Measurements from ENCODE around the gene KCTD1.

KCTD1 gene

DNA sequence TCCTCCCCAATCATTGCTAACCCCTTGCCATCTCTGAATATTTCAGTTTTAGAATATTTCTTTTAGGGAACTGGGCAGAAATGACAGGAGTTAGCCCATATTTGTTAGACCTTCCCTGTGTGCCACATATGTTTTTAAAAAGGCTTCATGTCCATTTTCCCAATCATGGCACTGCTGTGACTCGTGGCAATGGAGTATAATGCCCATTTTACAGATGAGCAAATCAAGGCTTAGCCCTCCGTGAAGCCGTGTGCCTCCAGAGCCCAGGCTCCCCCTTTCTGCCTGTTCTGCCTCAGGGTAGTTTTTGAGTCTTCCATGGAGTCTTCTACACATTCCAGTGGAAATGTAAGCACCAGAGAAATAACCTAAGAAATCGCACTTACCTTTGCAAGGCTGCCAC lies 130.1 kb downstream of the KCTD1 start:
- Histone ChIP-seq H2AK5ac (ENCODE audit: low read depth, low read length) (no peak overlapping the region), H2BK5ac (ENCODE audit: low read length) (no peak overlapping the region)

DNA sequence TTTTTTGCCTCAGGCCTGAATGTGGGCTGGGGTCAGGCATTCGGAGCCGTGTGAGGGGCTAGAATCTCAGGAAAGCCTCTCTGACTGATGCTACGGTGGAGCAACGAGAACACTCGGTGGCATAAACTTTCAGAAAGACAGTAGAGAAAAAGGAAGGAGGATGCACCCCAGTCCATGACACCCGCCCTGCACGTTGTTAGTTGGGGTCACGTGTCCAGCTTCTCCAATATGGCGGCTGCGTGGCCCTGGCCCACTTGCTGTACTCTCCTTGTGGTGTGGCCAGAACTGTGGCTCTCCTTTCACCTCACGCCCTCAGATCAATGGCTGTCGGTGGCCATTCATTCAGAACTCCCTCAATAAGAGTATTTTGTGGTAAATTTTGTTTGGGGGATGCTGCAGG lies 131.2 kb downstream of the KCTD1 start:
- Histone ChIP-seq H3K79me1 (ENCODE audit: low read depth, low read length) (no peaks in the 10 kb centered on the region), H3K4me3 (ENCODE audit: low read length in 2 of 2) (no peak overlapping the region), H3K4me1 (ENCODE audit: control insufficient read depth in 2 of 2, insufficient read depth in 1 of 2, low read depth in 1 of 2, low read length in 2 of 2) (peaks cover 3 to 8% of the 10 kb centered on the region in 2 donors), H2AK5ac (ENCODE audit: low read depth, low read length) (no peak overlapping the region), H3K4ac (ENCODE audit: low read length) (no peak overlapping the region), H3K27ac (replicated peaks; ENCODE audit: low read length) (no peak overlapping the region), H2BK5ac (ENCODE audit: low read length) (no peak overlapping the region), H2BK15ac (ENCODE audit: low read length) (no peak overlapping the region), H4K8ac (ENCODE audit: low read depth, low read length) (peak overlapping the region; percentile 65), H3K9me3 (replicated peaks in 1 of 2; ENCODE audit: control insufficient read depth in 2 of 2, insufficient read depth in 1 of 2, low read depth in 1 of 2, low read length in 2 of 2) (no peaks in the 10 kb centered on the region), H3K23ac (ENCODE audit: low read depth, low read length, poor library complexity) (no peak overlapping the region), H4K91ac (ENCODE audit: low read depth, low read length, poor library complexity) (no peak overlapping the region), H3K9ac (ENCODE audit: low read depth, low read length, poor library complexity) (no peak overlapping the region), H3K36me3 (replicated peaks in 1 of 2; ENCODE audit: control insufficient read depth in 2 of 2, insufficient read depth in 2 of 2, low read length in 2 of 2) (no peaks in the 10 kb centered on the region), H2BK120ac (ENCODE audit: low read depth, low read length) (no peak overlapping the region), H3K4me2 (ENCODE audit: insufficient read depth, low read length, poor library complexity, severe bottlenecking) (no peak overlapping the region), H3K18ac (ENCODE audit: low read length) (no peak overlapping the region), H2AFZ (ENCODE audit: low read length) (no peak overlapping the region), H2BK12ac (ENCODE audit: low read length) (no peak overlapping the region), H3K14ac (ENCODE audit: low read length) (no peak overlapping the region), H3K27me3 (ENCODE audit: control insufficient read depth in 3 of 3, insufficient read depth in 3 of 3, low read depth in 1 of 3, low read length in 3 of 3) (peaks cover 0 to 2% (median 0%) of the 10 kb centered on the region in 3 experiments)
- no CpG with 5 or more reads among the region's 12 CpGs for WGBS, 2 donors (ENCODE audit: extremely low coverage in 2 of 2, insufficient read length in 2 of 2, insufficient replicate concordance in 1 of 2)
- no peak for DNase-seq (ENCODE audit: low spot score)

More for the DNA sequence above, 130.1 kb downstream of the KCTD1 start:
- Histone ChIP-seq H3K27me3 (ENCODE audit: control insufficient read depth in 3 of 3, insufficient read depth in 3 of 3, low read depth in 1 of 3, low read length in 3 of 3) (peaks cover 0 to 2% (median 0%) of the 10 kb centered on the region in 3 experiments), H2BK12ac (ENCODE audit: low read length) (no peak overlapping the region), H3K9ac (ENCODE audit: low read depth, low read length, poor library complexity) (no peak overlapping the region), H4K91ac (ENCODE audit: low read depth, low read length, poor library complexity) (no peak overlapping the region), H2AFZ (ENCODE audit: low read length) (no peak overlapping the region), H2BK120ac (ENCODE audit: low read depth, low read length) (no peak overlapping the region), H3K18ac (ENCODE audit: low read length) (no peak overlapping the region), H3K14ac (ENCODE audit: low read length) (no peak overlapping the region), H3K9me3 (replicated peaks in 1 of 2; ENCODE audit: control insufficient read depth in 2 of 2, insufficient read depth in 1 of 2, low read depth in 1 of 2, low read length in 2 of 2) (no peaks in the 10 kb centered on the region), H3K4me3 (ENCODE audit: low read length in 2 of 2) (no peak overlapping the region), H4K8ac (ENCODE audit: low read depth, low read length) (no peak overlapping the region), H3K27ac (replicated peaks; ENCODE audit: low read length) (no peak overlapping the region), H3K23ac (ENCODE audit: low read depth, low read length, poor library complexity) (no peak overlapping the region), H3K4me2 (ENCODE audit: insufficient read depth, low read length, poor library complexity, severe bottlenecking) (no peak overlapping the region), H3K4ac (ENCODE audit: low read length) (no peak overlapping the region), H3K36me3 (replicated peaks in 1 of 2; ENCODE audit: control insufficient read depth in 2 of 2, insufficient read depth in 2 of 2, low read length in 2 of 2) (no peaks in the 10 kb centered on the region), H3K4me1 (ENCODE audit: control insufficient read depth in 2 of 2, insufficient read depth in 1 of 2, low read depth in 1 of 2, low read length in 2 of 2) (peaks cover 6 to 13% of the 10 kb centered on the region in 2 donors), H2BK15ac (ENCODE audit: low read length) (no peak overlapping the region), H3K79me1 (ENCODE audit: low read depth, low read length) (no peaks in the 10 kb centered on the region)
- WGBS, 2 donors (ENCODE audit: extremely low coverage in 2 of 2, insufficient read length in 2 of 2, insufficient replicate concordance in 1 of 2): no CpG with 5 or more reads among the region's 4 CpGs
- no peak for DNase-seq (ENCODE audit: low spot score)

DNA sequence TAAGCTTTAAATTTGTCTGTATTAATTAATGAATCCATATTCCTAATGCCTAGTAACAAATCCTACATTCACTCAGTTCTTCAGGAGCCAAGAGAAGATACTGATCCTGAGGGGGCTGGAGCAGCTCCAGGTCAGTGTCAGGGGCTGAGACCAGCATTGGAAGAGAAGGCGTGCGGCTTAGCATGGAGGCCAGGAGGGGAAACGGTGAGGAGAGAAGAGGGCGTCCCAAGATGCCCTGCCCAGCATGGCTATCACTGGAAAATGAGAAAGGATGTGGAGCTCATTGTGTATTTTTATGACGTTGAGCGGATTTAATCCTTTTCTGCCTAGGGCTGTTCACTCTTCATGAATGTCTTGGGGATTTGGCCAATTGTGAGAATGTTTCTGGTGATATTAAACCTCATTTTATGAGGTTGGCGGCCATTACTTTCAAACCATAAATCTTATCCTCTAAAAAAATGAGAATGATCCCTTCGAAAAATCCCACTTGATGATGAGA lies 131.7 kb downstream of the KCTD1 start:
- H2BK5ac ChIP-seq (ENCODE audit: low read length): no peak overlapping the region
- no peak overlapping the region for H2BK12ac ChIP-seq (ENCODE audit: low read length)
- no peak overlapping the region for H3K4me3 ChIP-seq (ENCODE audit: low read length in 2 of 2)
- H3K9me3 ChIP-seq (replicated peaks in 1 of 2; ENCODE audit: control insufficient read depth in 2 of 2, insufficient read depth in 1 of 2, low read depth in 1 of 2, low read length in 2 of 2): no peaks in the 10 kb centered on the region
- H4K91ac ChIP-seq (ENCODE audit: low read depth, low read length, poor library complexity): no peak overlapping the region
- no peak overlapping the region for H3K9ac ChIP-seq (ENCODE audit: low read depth, low read length, poor library complexity)
- no peak overlapping the region for H2BK120ac ChIP-seq (ENCODE audit: low read depth, low read length)
- no peak overlapping the region for H3K18ac ChIP-seq (ENCODE audit: low read length)
- no peak overlapping the region for H3K23ac ChIP-seq (ENCODE audit: low read depth, low read length, poor library complexity)
- H3K4me1 ChIP-seq (ENCODE audit: control insufficient read depth in 2 of 2, insufficient read depth in 1 of 2, low read depth in 1 of 2, low read length in 2 of 2): peaks cover 3 to 4% of the 10 kb centered on the region in 2 donors
- no peaks in the 10 kb centered on the region for H3K36me3 ChIP-seq (replicated peaks in 1 of 2; ENCODE audit: control insufficient read depth in 2 of 2, insufficient read depth in 2 of 2, low read length in 2 of 2)
- no peak overlapping the region for H2BK15ac ChIP-seq (ENCODE audit: low read length)
- H3K27me3 ChIP-seq (ENCODE audit: control insufficient read depth in 3 of 3, insufficient read depth in 3 of 3, low read depth in 1 of 3, low read length in 3 of 3): peaks cover 0 to 2% (median 0%) of the 10 kb centered on the region in 3 experiments
- H3K27ac ChIP-seq (replicated peaks; ENCODE audit: low read length): no peak overlapping the region
- no peak overlapping the region for H2AFZ ChIP-seq (ENCODE audit: low read length)
- peak overlapping the region; percentile 23 for H4K8ac ChIP-seq (ENCODE audit: low read depth, low read length)
- no peak overlapping the region for H3K14ac ChIP-seq (ENCODE audit: low read length)
- no peak overlapping the region for H3K4me2 ChIP-seq (ENCODE audit: insufficient read depth, low read length, poor library complexity, severe bottlenecking)
- H2AK5ac ChIP-seq (ENCODE audit: low read depth, low read length): no peak overlapping the region
- DNase-seq (ENCODE audit: low spot score): no peak
- no CpG with 5 or more reads among the region's 8 CpGs for WGBS, 2 donors (ENCODE audit: extremely low coverage in 2 of 2, insufficient read length in 2 of 2, insufficient replicate concordance in 1 of 2)
- no peaks in the 10 kb centered on the region for H3K79me1 ChIP-seq (ENCODE audit: low read depth, low read length)
- H3K4ac ChIP-seq (ENCODE audit: low read length): no peak overlapping the region

DNA sequence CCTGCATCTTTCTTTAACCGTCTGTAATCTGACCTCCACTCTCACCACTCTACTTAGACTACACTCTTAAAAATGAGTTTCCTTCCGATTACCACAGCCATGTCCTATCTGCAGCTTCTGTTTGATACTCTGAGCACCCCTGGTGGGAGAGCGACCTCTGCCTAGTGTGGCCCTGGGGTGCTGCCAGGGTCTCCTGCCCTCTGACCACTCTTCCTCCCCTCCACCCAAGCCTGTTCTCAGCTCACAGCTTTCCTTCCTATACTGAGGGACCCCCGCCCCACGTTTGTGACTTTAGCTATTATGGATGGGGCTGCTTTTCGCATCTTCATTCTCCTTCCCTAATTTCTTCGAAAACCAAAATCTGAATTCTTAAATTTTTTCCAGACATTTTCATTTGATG lies 132.7 kb downstream of the KCTD1 start:
- DNase-seq (ENCODE audit: low spot score): no peak
- H3K18ac ChIP-seq (ENCODE audit: low read length): peak overlapping the region; percentile 27
- H3K36me3 ChIP-seq (replicated peaks in 1 of 2; ENCODE audit: control insufficient read depth in 2 of 2, insufficient read depth in 2 of 2, low read length in 2 of 2): no peaks in the 10 kb centered on the region
- no peak overlapping the region for H3K23ac ChIP-seq (ENCODE audit: low read depth, low read length, poor library complexity)
- no peak overlapping the region for H3K9ac ChIP-seq (ENCODE audit: low read depth, low read length, poor library complexity)
- no peak overlapping the region for H3K4me2 ChIP-seq (ENCODE audit: insufficient read depth, low read length, poor library complexity, severe bottlenecking)
- no peak overlapping the region for H2BK12ac ChIP-seq (ENCODE audit: low read length)
- H3K4me3 ChIP-seq (ENCODE audit: low read length in 2 of 2): no peak overlapping the region
- H3K79me1 ChIP-seq (ENCODE audit: low read depth, low read length): no peaks in the 10 kb centered on the region
- H2AK5ac ChIP-seq (ENCODE audit: low read depth, low read length): no peak overlapping the region
- 100% methylated on average over 1 of the region's 7 CpGs; no CpG with 5 or more reads in 1 of the 2 donors for WGBS, 2 donors (ENCODE audit: extremely low coverage in 2 of 2, insufficient read length in 2 of 2, insufficient replicate concordance in 1 of 2)
- no peak overlapping the region for H2BK15ac ChIP-seq (ENCODE audit: low read length)
- no peak overlapping the region for H2BK5ac ChIP-seq (ENCODE audit: low read length)
- no peak overlapping the region for H2AFZ ChIP-seq (ENCODE audit: low read length)
- no peaks in the 10 kb centered on the region for H3K9me3 ChIP-seq (replicated peaks in 1 of 2; ENCODE audit: control insufficient read depth in 2 of 2, insufficient read depth in 1 of 2, low read depth in 1 of 2, low read length in 2 of 2)
- no peak overlapping the region for H3K4ac ChIP-seq (ENCODE audit: low read length)
- no peak overlapping the region for H3K27ac ChIP-seq (replicated peaks; ENCODE audit: low read length)
- H4K91ac ChIP-seq (ENCODE audit: low read depth, low read length, poor library complexity): no peak overlapping the region
- no peak overlapping the region for H2BK120ac ChIP-seq (ENCODE audit: low read depth, low read length)
- H3K4me1 ChIP-seq (ENCODE audit: control insufficient read depth in 2 of 2, insufficient read depth in 1 of 2, low read depth in 1 of 2, low read length in 2 of 2): peaks cover 0 to 4% of the 10 kb centered on the region in 2 donors
- H3K27me3 ChIP-seq (ENCODE audit: control insufficient read depth in 3 of 3, insufficient read depth in 3 of 3, low read depth in 1 of 3, low read length in 3 of 3): peaks cover 0 to under 1% (median 0%) of the 10 kb centered on the region in 3 experiments
- no peak overlapping the region for H4K8ac ChIP-seq (ENCODE audit: low read depth, low read length)
- H3K14ac ChIP-seq (ENCODE audit: low read length): no peak overlapping the region
